Left hindlimb (tissue), 1 donor: Measurements from ENCODE around the gene VPS35.

Source experiments
- DNase-seq: peaks from one replicate; pipeline ENCODE4 v3.0.0-alpha.2; 2018

VPS35 gene

GRCh38 chr16:46688654-46689364, at the start of gene VPS35:
Gene VPS35 (minus strand): TSS chr16:46689178. CDS start chr16:46689133, 45 bp downstream.
- peak; percentile 99 for DNase-seq

DNA sequence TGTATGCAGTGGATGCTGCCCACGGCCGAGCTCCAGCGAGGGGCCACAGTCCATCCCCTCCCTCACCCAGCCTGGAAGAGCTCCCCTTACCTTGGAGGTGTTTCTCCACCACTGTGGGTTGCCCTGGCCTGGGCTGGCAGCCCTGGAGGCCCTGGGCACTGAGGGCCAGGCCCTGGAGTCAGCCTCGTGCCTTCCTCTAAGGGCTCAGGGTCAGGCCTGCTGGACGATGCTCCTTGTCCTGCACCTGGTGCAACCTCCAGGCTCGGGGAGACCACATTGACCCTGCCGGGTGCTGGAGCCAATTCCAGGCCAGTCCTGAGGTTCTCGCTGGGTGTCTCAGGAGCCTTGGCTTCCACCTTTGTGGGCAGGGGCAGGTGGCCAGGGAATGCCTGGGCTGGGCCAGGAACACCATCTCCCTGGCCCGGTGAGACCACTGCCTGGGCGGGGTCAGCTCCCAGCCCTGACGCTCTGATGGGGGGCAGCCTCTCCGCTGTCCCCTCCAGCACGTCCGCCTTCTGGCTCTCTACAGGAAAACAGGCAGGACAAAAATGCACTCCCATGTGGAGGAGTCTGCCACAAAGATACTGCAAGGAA, 48.7 kb upstream of the VPS35 start:
- DNase-seq, result no peak

- DNase-seq, result no peak
These were observed 47.7 kb upstream of the VPS35 start for GRCh38 chr16:46736695-46737094.

- DNase-seq, result no peak
These were observed 44.4 kb upstream of the VPS35 start for GRCh38 chr16:46733319-46733830.

- no peak for DNase-seq
These were observed 43.6 kb upstream of the VPS35 start for GRCh38 chr16:46732561-46732960.

GRCh38 chr16:46731691-46732555, 42.9 kb upstream of the VPS35 start:
- DNase-seq, result no peak

- no peak for DNase-seq
These were observed 42.1 kb upstream of the VPS35 start for GRCh38 chr16:46730801-46731690.

DNA sequence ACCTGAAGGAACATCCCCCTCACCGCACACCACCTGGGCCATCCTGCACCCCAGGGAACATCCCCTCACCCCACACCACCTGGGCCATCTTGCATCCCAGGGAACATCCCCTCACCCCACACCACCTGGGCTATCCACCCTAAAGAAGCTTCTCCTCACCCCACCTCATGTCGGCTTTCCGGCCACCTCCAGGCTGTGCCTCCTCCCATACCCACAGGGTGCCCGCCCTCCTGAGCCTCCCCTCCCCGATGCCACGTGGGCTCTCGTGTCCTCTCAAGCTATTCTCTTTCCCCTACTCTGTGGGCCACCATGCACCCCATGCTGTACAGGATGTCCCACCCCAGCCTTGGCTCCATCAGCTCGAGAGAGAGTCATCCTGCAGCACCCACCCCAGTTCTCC, 41.1 kb upstream of the VPS35 start:
- DNase-seq, result no peak

GRCh38 chr16:46729326-46729995, 40.5 kb upstream of the VPS35 start:
- DNase-seq, result no peak

- no peak for DNase-seq
These were observed 39.8 kb upstream of the VPS35 start for GRCh38 chr16:46728806-46729205.

DNA sequence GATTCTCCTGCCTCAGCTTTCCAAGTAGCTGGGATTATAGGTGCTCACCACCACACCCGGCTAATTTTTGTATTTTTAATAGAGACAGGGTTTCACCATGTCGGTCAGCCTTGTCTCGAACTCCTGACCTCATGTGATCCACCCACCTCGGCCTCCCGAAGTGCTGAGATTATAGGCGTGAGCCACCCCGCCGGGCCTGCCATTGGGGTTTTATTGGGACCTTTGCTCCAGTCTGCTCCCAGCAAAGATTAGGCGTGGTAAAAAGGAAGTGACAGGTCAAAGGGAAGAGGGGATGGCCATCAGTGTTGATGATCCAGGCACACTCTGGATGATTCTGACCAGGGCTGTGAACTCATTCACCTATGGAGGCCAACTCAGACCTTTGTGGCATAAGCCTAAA, 38.7 kb upstream of the VPS35 start:
- DNase-seq, result no peak

- DNase-seq, result no peak
These were observed 38.2 kb upstream of the VPS35 start for GRCh38 chr16:46727184-46727583.

GRCh38 chr16:46721885-46722284, 32.9 kb upstream of the VPS35 start:
- no peak for DNase-seq

GRCh38 chr16:46720619-46721018, 31.6 kb upstream of the VPS35 start:
- no peak for DNase-seq

- DNase-seq, result no peak
These were observed 30.6 kb upstream of the VPS35 start for GRCh38 chr16:46719528-46719927.

DNA sequence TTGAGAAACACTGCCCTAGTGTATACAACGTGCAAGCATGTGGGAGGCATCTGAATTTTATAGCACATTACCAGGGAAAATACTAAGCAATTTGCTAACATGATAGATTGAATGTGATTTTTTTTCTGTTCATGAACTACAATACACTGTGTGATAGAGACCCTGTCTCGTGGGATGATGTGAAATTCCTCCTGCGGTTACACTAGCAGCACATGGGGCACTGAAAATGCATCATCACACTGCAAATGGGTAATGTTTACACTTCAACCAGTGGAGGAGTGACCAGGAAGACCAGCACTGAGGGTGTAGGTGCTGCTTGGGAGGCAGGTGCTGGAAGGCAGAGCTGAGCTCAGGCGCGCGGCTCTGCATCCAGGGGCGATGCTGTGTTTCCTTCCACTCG, 29.2 kb upstream of the VPS35 start:
- DNase-seq, result no peak

DNA sequence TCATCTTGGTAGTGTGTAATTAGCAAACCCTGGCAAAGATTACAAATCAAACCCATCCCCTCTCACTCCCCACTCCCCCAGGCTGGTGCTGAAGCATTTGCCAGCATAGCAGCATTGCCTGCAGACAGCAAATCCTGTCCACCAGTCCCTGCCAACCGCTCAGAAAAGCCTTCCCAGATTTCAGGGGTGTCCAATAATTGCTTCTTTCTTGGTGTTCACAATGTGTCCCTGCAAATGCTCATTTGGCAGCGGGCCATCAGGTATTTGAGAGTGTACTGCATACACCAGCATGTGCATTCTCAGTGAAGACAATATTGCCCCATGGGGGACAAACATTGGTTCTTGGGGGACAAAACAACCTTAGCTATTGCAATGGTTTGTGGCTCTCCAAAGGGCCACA, 28.7 kb upstream of the VPS35 start:
- no peak for DNase-seq

GRCh38 chr16:46715769-46716305, 26.9 kb upstream of the VPS35 start:
- DNase-seq, result no peak

DNA sequence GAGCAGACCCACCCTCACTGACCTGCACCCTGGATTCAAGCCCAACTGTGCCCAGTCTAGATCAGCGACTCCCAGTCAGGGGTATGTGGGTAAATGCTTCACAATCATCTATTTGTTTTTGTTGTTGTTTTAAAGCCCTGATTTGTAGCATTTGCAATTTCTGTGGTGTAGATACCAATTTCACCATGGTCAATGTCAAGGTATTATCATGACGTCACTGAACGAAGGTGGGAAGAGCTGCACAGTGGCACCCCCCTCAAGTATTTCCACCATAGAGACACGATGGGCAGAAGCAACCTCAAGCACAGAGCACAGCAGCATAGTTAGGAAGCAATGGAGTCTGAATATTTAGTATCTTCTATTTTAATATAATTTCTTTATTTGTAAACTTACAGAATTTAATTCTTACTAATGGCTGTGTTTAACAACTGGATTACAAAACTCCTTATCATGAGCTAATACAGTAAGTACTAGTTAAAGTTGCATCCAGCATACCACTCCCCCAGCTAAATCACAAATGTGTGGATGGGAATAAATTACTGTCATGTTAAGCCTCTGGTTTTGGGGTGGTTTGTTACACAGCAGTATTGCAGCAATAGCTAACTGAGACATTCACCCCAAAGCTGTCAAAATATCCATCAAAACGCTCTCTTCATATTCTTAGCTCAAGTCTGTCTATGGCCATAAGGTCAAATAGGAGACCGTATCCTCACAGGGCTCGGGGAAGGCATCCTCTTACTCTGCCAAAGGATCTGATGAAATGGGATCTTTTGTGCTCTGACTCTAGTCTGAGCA, 26.0 kb upstream of the VPS35 start:
- DNase-seq, result no peak

- no peak for DNase-seq
These were observed 24.7 kb upstream of the VPS35 start for GRCh38 chr16:46713634-46714033.

DNA sequence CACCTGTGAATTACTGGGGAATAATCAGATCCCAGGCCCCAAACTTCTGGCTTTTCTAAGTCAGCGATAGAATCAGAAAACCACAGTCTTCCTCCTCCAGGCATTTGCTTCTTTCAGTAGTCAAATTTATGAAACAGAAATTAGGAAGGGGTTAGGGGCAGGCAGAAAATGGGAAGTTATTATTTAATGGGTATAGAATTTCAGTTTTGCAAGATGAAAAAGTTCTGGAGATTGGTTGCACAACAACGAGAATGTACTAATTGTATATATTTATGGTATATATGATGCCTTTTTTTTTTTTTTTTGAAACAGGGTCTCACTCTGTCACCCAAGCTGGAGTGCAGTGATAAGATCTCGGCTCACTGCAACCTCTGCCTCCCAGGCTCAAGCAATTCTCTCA, 23.9 kb upstream of the VPS35 start:
- no peak for DNase-seq
